Measurements from ENCODE around the gene TRMT1.

Gene TRMT1

GRCh38 chr19:13057147-13057572 is 59.4 kb downstream of the TRMT1 start:
- DNase-seq (ENCODE audit: insufficient read length, low spot score) (no peak), FAIRE-seq (no peak)
- TF ChIP-seq CTCF (IDR thresholded peaks at IDR 0.05; ENCODE audit: insufficient read depth, missing control alignments): no peak

DNA sequence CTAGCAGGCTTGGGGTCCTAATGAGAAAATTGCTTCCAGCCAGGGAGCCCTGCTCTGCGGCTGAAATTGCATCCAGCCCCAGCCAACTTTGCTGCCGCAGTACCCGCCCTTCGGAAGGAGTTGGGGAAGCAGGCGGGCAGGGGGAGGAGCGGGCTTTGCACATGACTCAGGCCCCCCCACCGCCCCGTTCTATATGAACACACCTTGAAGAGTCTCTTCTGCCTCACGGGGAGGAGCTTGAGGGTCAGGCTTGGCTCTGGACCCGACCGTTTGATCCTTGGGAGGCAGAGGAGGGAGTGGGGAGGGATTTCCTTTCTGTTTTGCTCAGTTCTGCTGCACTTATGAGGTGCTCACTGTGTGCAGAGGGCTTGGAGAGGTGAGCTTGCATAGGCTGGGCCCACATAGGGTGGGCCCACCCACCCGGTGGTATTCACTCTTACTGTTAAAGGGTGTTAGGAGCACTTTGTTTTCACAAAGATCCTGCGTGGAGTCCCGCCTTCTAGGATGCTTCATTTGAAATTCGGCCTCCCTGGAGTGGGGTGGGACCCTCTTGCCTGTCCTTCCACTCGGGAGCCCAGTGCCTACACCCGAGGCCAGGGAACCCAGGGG is 60.4 kb downstream of the TRMT1 start:
- TF ChIP-seq CTCF (IDR thresholded peaks at IDR 0.05; ENCODE audit: insufficient read depth, missing control alignments): no peak
- DNase-seq (ENCODE audit: insufficient read length, low spot score) (no peak), FAIRE-seq (no peak)

DNA sequence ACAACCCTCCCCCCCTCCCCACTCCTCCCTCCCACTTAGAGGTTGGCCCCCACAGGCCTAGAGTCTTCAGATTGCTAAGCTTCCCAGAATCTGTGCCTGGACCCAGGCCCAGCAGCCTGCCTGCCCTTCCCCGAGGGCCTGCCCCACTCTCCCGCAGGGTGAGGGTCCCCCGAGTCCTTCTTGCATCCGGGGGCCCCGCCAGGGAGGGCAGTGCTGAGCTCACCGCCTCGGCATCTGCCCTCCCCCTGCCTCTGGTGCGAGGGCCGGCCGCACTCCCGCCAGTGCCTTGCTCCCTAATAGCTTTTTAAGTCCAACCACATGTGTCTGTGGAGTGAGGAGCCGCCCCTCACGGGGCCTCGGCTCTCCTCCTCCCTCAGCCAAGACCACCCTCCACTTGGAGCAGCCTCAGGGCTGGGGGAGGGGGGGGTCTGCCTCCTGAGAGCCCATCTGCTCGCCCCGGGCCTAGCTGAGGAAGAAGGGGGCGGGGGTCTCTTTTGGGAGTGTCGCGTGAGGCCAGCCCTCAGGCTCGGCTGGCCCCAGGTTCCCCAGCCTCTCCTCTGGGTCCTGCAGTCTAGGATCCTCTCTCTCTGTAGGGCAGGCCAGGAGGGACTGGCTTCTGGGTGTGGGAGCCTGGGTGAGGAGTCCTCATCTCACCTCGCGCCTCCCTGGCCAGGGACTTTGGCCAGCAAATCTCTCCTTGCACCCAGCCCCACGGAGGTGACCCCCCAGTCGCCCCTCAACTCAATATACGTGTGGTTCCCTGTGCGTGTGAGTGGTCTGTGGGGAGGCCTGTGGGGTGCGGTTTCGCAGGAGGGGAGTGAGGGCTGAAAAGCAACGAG is 61.1 kb downstream of the TRMT1 start:
- DNase-seq (ENCODE audit: insufficient read length, low spot score): no peak
- no peak for TF ChIP-seq CTCF (IDR thresholded peaks at IDR 0.05; ENCODE audit: insufficient read depth, missing control alignments)
- no peak for FAIRE-seq
